Posterior vena cava (tissue), 2 donors: Measurements from ENCODE around the gene MOGAT3. TPM values are rescaled to one million over a fixed set of nuclear protein-coding genes. Genes with fewer than 3 reads are reported as not detected.

Experiments used
- DNase-seq: peaks from one replicate; pipeline ENCODE4 v3.0.0-alpha.2; 2020; ENCODE audit warnings: low spot score
- intact Hi-C, 2 donors: fragments of 100-400 bp; cut with DNase I; formaldehyde crosslinking; loops; one replicate each; pipeline versions ENCODE4 v1.14.1 to v1.14.2; 2022 to 2023
- long read RNA-seq, 2 donors: library from polyadenylated mRNA; unstranded; transcript quantifications; one replicate each; pipeline ENCODE4 v2.0.0, GENCODE V29; 2020 to 2021
- total RNA-seq, 2 donors: library from RNA; stranded (reverse); fragmentation: NEBNext Ultra II Directional; extraction: Animal tissue kit (Norgen Biotek cat#: 25700); gene quantifications; one replicate each; pipeline ENCODE4 v1.2.1, GENCODE V29; 2021
- donor health status: DM: yes; HTN: yes; CAD: no.
- donor health status: DM: yes; HTN: yes; CAD: no.

Gene MOGAT3
- total RNA-seq: not detected
- long read RNA-seq, donor 1: 0 reads
- long read RNA-seq, donor 2: 0 reads

GRCh38 chr7:101200862-101201599 lies at the start of gene MOGAT3:
TSS of gene MOGAT3 (minus strand) at chr7:101201036. CDS start at chr7:101200854, 182 bp downstream.
- intact Hi-C loops: no loop called here
- no peak for DNase-seq

GRCh38 chr7:101250324-101250723 lies 49.5 kb upstream of the MOGAT3 start:
- intact Hi-C loops: loop anchor here in 1 of 2 donors (2.0 kb wide), 1 partner anchor 30 kb away; no protein-coding TSS in a partner anchor
- DNase-seq: no peak

- intact Hi-C loops: no loop called here
- no peak for DNase-seq
These were observed 47.4 kb upstream of the MOGAT3 start for GRCh38 chr7:101248276-101248675.

GRCh38 chr7:101245147-101245668 lies 44.4 kb upstream of the MOGAT3 start:
- DNase-seq: no peak
- intact Hi-C loops: no loop called here

GRCh38 chr7:101244375-101245146 lies 43.7 kb upstream of the MOGAT3 start, which contains the start of gene FIS1:
TSS of gene FIS1 (minus strand) at chr7:101245081. CDS start at chr7:101245004, 77 bp downstream.
- DNase-seq: peak; percentile 98
- intact Hi-C loops: no loop called here

- intact Hi-C loops: no loop called here
- DNase-seq: no peak
These were observed 43.0 kb upstream of the MOGAT3 start for GRCh38 chr7:101243646-101244374.

GRCh38 chr7:101241443-101242349 lies 40.9 kb upstream of the MOGAT3 start:
- no peak for DNase-seq
- intact Hi-C loops: no loop called here

- no peak for DNase-seq
- intact Hi-C loops: no loop called here
These were observed 40.2 kb upstream of the MOGAT3 start for GRCh38 chr7:101241015-101241363.

- DNase-seq: no peak
- intact Hi-C loops: no loop called here
These were observed 39.6 kb upstream of the MOGAT3 start for GRCh38 chr7:101240226-101241014.

GRCh38 chr7:101239951-101240220 lies 39.0 kb upstream of the MOGAT3 start:
- intact Hi-C loops: no loop called here
- DNase-seq: no peak

- DNase-seq: no peak
- intact Hi-C loops: no loop called here
These were observed 38.5 kb upstream of the MOGAT3 start for GRCh38 chr7:101239191-101239950.

- no peak for DNase-seq
- intact Hi-C loops: no loop called here
These were observed 37.7 kb upstream of the MOGAT3 start for GRCh38 chr7:101238226-101239182.

GRCh38 chr7:101237206-101238067 lies 36.6 kb upstream of the MOGAT3 start, which contains the start of gene CLDN15:
TSS of gene CLDN15 (minus strand) at chr7:101237802. CDS start at chr7:101237581, 221 bp downstream.
- peak; percentile 94 for DNase-seq
- intact Hi-C loops: no loop called here

- intact Hi-C loops: no loop called here
- no peak for DNase-seq
These were observed 35.5 kb upstream of the MOGAT3 start for GRCh38 chr7:101236292-101236835.

GRCh38 chr7:101235522-101235921 lies 34.7 kb upstream of the MOGAT3 start:
- DNase-seq: no peak
- intact Hi-C loops: no loop called here
